Measurements from ENCODE around the gene GSC2.

GSC2 gene

GRCh38 chr22:19149991-19150390 is at the start of gene GSC2:
GSC2 (minus strand) TSS chr22:19150292; CDS start chr22:19150283, 9 bp downstream.
- TF ChIP-seq ZBTB7A (IDR thresholded peaks at IDR 0.05; ENCODE audit: low read depth) (no peak), USF1 (IDR thresholded peaks at IDR 0.05) (no peak), RAD21 (IDR thresholded peaks at IDR 0.05; ENCODE audit: low read depth) (no peak), NFIC (IDR thresholded peaks at IDR 0.05) (no peak), FOXM1 (IDR thresholded peaks at IDR 0.05; ENCODE audit: borderline replicate concordance, low read depth) (no peak), EP300 (IDR thresholded peaks at IDR 0.05; ENCODE audit: borderline replicate concordance) (no peak), CREB1 (IDR thresholded peaks at IDR 0.05; ENCODE audit: low read depth) (no peak), REST (IDR thresholded peaks at IDR 0.05; ENCODE audit: low read depth) (no peak)

- no peak for TF ChIP-seq NFIC (IDR thresholded peaks at IDR 0.05)
- TF ChIP-seq TCF12 (IDR thresholded peaks at IDR 0.05; ENCODE audit: low read depth), result no peak
- no peak for TF ChIP-seq EGR1 (IDR thresholded peaks at IDR 0.05)
- no peak for TF ChIP-seq EP300 (IDR thresholded peaks at IDR 0.05; ENCODE audit: borderline replicate concordance)
Measured at GRCh38 chr22:19199479-19199878, 49.4 kb upstream of the GSC2 start.

GRCh38 chr22:19197997-19198865 is 48.1 kb upstream of the GSC2 start:
- no peak for TF ChIP-seq RAD21 (IDR thresholded peaks at IDR 0.05; ENCODE audit: low read depth)
- TF ChIP-seq TCF12 (IDR thresholded peaks at IDR 0.05; ENCODE audit: low read depth), result no peak
- TF ChIP-seq USF1 (IDR thresholded peaks at IDR 0.05), result no peak
- TF ChIP-seq NFIC (IDR thresholded peaks at IDR 0.05), result no peak
- no peak for TF ChIP-seq MAX (IDR thresholded peaks at IDR 0.05)
- no peak for TF ChIP-seq YY1 (IDR thresholded peaks at IDR 0.05; ENCODE audit: low read depth)
- TF ChIP-seq TEAD4 (IDR thresholded peaks at IDR 0.05), result no peak

GRCh38 chr22:19196841-19197612 is 46.9 kb upstream of the GSC2 start:
- TF ChIP-seq CEBPB (IDR thresholded peaks at IDR 0.05), result no peak
- no peak for TF ChIP-seq TAF1 (IDR thresholded peaks at IDR 0.05; ENCODE audit: low read depth)
- no peak for TF ChIP-seq ZBTB7A (IDR thresholded peaks at IDR 0.05; ENCODE audit: low read depth)
- TF ChIP-seq YY1 (IDR thresholded peaks at IDR 0.05; ENCODE audit: low read depth), result no peak
- no peak for TF ChIP-seq EGR1 (IDR thresholded peaks at IDR 0.05)
- no peak for TF ChIP-seq CREB1 (IDR thresholded peaks at IDR 0.05; ENCODE audit: low read depth)
- no peak for TF ChIP-seq EP300 (IDR thresholded peaks at IDR 0.05; ENCODE audit: borderline replicate concordance)
- no peak for TF ChIP-seq TEAD4 (IDR thresholded peaks at IDR 0.05)
- no peak for TF ChIP-seq MAX (IDR thresholded peaks at IDR 0.05)
- no peak for TF ChIP-seq NFIC (IDR thresholded peaks at IDR 0.05)
- TF ChIP-seq TCF12 (IDR thresholded peaks at IDR 0.05; ENCODE audit: low read depth), result no peak
- no peak for TF ChIP-seq RAD21 (IDR thresholded peaks at IDR 0.05; ENCODE audit: low read depth)
- no peak for TF ChIP-seq REST (IDR thresholded peaks at IDR 0.05; ENCODE audit: low read depth)

- TF ChIP-seq RAD21 (IDR thresholded peaks at IDR 0.05; ENCODE audit: low read depth) (no peak), MAX (IDR thresholded peaks at IDR 0.05) (no peak), TAF1 (IDR thresholded peaks at IDR 0.05; ENCODE audit: low read depth) (no peak), USF1 (IDR thresholded peaks at IDR 0.05) (no peak), FOXM1 (IDR thresholded peaks at IDR 0.05; ENCODE audit: borderline replicate concordance, low read depth) (no peak), EP300 (IDR thresholded peaks at IDR 0.05; ENCODE audit: borderline replicate concordance) (no peak), TEAD4 (IDR thresholded peaks at IDR 0.05) (no peak), NFIC (IDR thresholded peaks at IDR 0.05) (no peak), REST (IDR thresholded peaks at IDR 0.05; ENCODE audit: low read depth) (no peak), EGR1 (IDR thresholded peaks at IDR 0.05) (no peak), TCF12 (IDR thresholded peaks at IDR 0.05; ENCODE audit: low read depth) (no peak), CREB1 (IDR thresholded peaks at IDR 0.05; ENCODE audit: low read depth) (no peak), CEBPB (IDR thresholded peaks at IDR 0.05) (no peak), YY1 (IDR thresholded peaks at IDR 0.05; ENCODE audit: low read depth) (no peak)
Measured at GRCh38 chr22:19195796-19196731, 46.0 kb upstream of the GSC2 start.
